GM19035 (cell line): ENCODE data around the gene ADARB2.
"Not testable (repeated sequence)": the region's sequence is repeated elsewhere in the genome, so short reads cannot be mapped to it uniquely, and the experiment has no call there.

ENCODE experiments used
- ATAC-seq: cut with Tn5 transposase; IDR thresholded peaks from one replicate; pipeline ENCODE4 v1.9.1; 2021; ENCODE audit not compliant: unreplicated experiment

Gene ADARB2

GRCh38 chr10:1362589-1363445, 374.5 kb downstream of the ADARB2 start:
- ATAC-seq, result no peak

GRCh38 chr10:1361411-1362105, 375.8 kb downstream of the ADARB2 start:
- no peak for ATAC-seq

- no peak for ATAC-seq
These were observed 376.7 kb downstream of the ADARB2 start for GRCh38 chr10:1360558-1361164.

- ATAC-seq, result no peak
These were observed 377.2 kb downstream of the ADARB2 start for GRCh38 chr10:1360011-1360557.

GRCh38 chr10:1359626-1359955, 377.7 kb downstream of the ADARB2 start:
- ATAC-seq, result no peak

GRCh38 chr10:1358860-1359625, 378.3 kb downstream of the ADARB2 start:
- no peak for ATAC-seq

- no peak for ATAC-seq
These were observed 379.2 kb downstream of the ADARB2 start for GRCh38 chr10:1358147-1358546.

GRCh38 chr10:1356349-1356748, 381.0 kb downstream of the ADARB2 start:
- no peak for ATAC-seq

GRCh38 chr10:1354809-1355710, 382.3 kb downstream of the ADARB2 start:
- ATAC-seq, result no peak

GRCh38 chr10:1352296-1352695, 385.0 kb downstream of the ADARB2 start:
- ATAC-seq, result not testable (repeated sequence)

- ATAC-seq, result no peak
These were observed 388.6 kb downstream of the ADARB2 start for GRCh38 chr10:1348773-1349050.

- no peak for ATAC-seq
These were observed 389.2 kb downstream of the ADARB2 start for GRCh38 chr10:1347962-1348772.

GRCh38 chr10:1347525-1347924, 389.8 kb downstream of the ADARB2 start:
- no peak for ATAC-seq

- ATAC-seq, result no peak
These were observed 391.1 kb downstream of the ADARB2 start for GRCh38 chr10:1346201-1346600.

GRCh38 chr10:1345368-1345767, 392.0 kb downstream of the ADARB2 start:
- no peak for ATAC-seq

- ATAC-seq, result no peak
These were observed 392.5 kb downstream of the ADARB2 start for GRCh38 chr10:1344846-1345245.

- no peak for ATAC-seq
These were observed 392.9 kb downstream of the ADARB2 start for GRCh38 chr10:1344408-1344807.

GRCh38 chr10:1343176-1343575, 394.1 kb downstream of the ADARB2 start:
- ATAC-seq, result no peak

- not testable (repeated sequence) for ATAC-seq
These were observed 396.3 kb downstream of the ADARB2 start for GRCh38 chr10:1341052-1341451.
